Erythroblast (primary cell): ENCODE measurements around the gene GLOD5.

Experiments used
- GATA1 ChIP-seq: IDR thresholded peaks from 2 replicates; pipeline ENCODE4 v1.6.1; 2011; ENCODE audit warnings: low read depth, mild to moderate bottlenecking, control low read depth, low read length, moderate library complexity
- POLR2A ChIP-seq: IDR thresholded peaks from 2 replicates; pipeline ENCODE4 v1.6.1; 2011; ENCODE audit warnings: mild to moderate bottlenecking, low read length

GRCh38 chrX:48769230-48769629 is 7.7 kb downstream of the GLOD5 start:
- TF ChIP-seq POLR2A (no peak), GATA1 (no peak)
